Heart right ventricle (tissue), 16 donors: ENCODE results near the gene HSFX1. TPM values are rescaled to one million over a fixed set of nuclear protein-coding genes. Genes with fewer than 3 reads are reported as not detected.
A peak's percentile ranks its signal among the peaks of the same experiment; 100 is the strongest.

Source experiments
- ATAC-seq, 8 donors: fragments of 200-7000 bp; cut with Tn5 transposase; one replicate each; pipeline ENCODE4 v1.9.1; 2020; ENCODE audit warnings: mild to moderate bottlenecking in 8 of 8, moderate library complexity in 8 of 8, moderate number of reproducible peaks in 1 of 8
- DNase-seq, 2 donors: peaks; one replicate each; pipeline ENCODE4 v3.0.0-alpha.2; 2020
- H3K27ac ChIP-seq, 10 donors: fragments of 200-600 bp; sonication (generic) in 2 of 10; one replicate each; pipeline versions ENCODE4 v1.5.0 to v1.8.0; 2020 to 2022; ENCODE audit warnings: mild to moderate bottlenecking in 3 of 10
- H3K27me3 ChIP-seq, 7 donors: fragments of 200-600 bp; one replicate each; pipeline ENCODE4 v1.8.0; 2021 to 2022; ENCODE audit warnings: mild to moderate bottlenecking in 2 of 7
- H3K36me3 ChIP-seq, 9 donors: fragments of 200-600 bp; sonication (generic) in 1 of 9; one replicate each; pipeline versions ENCODE4 v1.5.0 to v1.8.0; 2020 to 2022; ENCODE audit warnings: mild to moderate bottlenecking in 2 of 9
- H3K4me1 ChIP-seq, 9 donors: fragments of 200-600 bp; sonication (generic) in 1 of 9; one replicate each; pipeline versions ENCODE4 v1.5.0 to v1.8.0; 2020 to 2022; ENCODE audit warnings: mild to moderate bottlenecking in 4 of 9
- H3K4me3 ChIP-seq, 10 donors: fragments of 200-600 bp; sonication (generic) in 2 of 10; one replicate each; pipeline versions ENCODE4 v1.5.0 to v1.8.0; 2020 to 2022; ENCODE audit warnings: mild to moderate bottlenecking in 7 of 10, moderate library complexity in 2 of 10
- H3K9me3 ChIP-seq, 11 donors: fragments of 200-600 bp in 10 of 11; sonication (generic) in 2 of 11; one replicate each; pipeline versions ENCODE4 v1.5.0 to v1.8.0; 2013 to 2022; ENCODE audit warnings: mild to moderate bottlenecking in 2 of 11, control low read depth in 1 of 11, moderate library complexity in 1 of 11
- WGBS, 2 donors: extraction: QIAGEN DNeasy Blood & Tissue Kit; methylation state at CpG; one replicate each; pipeline ENCODE4 v1.1.7; 2013; ENCODE audit warnings: inconsistent platforms in 1 of 2; 5-methylcytosine and 5-hydroxymethylcytosine counted together
- intact Hi-C, 10 donors: fragments of 100-400 bp; cut with DNase I; formaldehyde crosslinking; loops; one replicate each; pipeline versions ENCODE4 v1.11.1 to v1.14.2; 2022
- polyA plus RNA-seq, 2 donors: library from polyadenylated mRNA; stranded (reverse); fragments of 200-250 nt; gene quantifications; one replicate each; pipeline ENCODE4 v1.2.3, GENCODE V29; 2013
- total RNA-seq, 10 donors: library from RNA; stranded (reverse); fragmentation: NEBNext Ultra II Directional in 3 of 10; extraction: Animal tissue kit (Norgen Biotek cat#: 25700) in 3 of 10; gene quantifications; one replicate each; pipeline versions ENCODE4 v1.2.1 to v1.2.4, GENCODE V29; 2021 to 2023
- TF ChIP-seq, protein P1 (sequence below), 9 donors: fragments of 200-600 bp; sonication (generic) in 2 of 9; IDR thresholded peaks; one replicate each; pipeline versions ENCODE4 v1.5.0 to v1.8.0; 2021 to 2022; ENCODE audit warnings: antibody characterized with exemption in 9 of 9, mild to moderate bottlenecking in 5 of 9, moderate library complexity in 1 of 9
- donor health status: Arrhythmogenic right ventricular cardiomyopathy.
- donor health status: ischemic (EF 13 %, LVEDD 7.1; RV severe dilation, severe dysfunction).
- donor health status: healthy with polysubstance abuse.
- donor health status: DM: no; HTN: yes; CAD: no.
- donor health status: DM: no; HTN: no; CAD: no.
- donor health status: ischemic (EF 25% LVEDD 6.9; RV normal size, moderate dysfunction).
- donor health status: ischemic (EF 25% LVEDD 5.7; RV mildly dilated, moderate dysfunction).
- donor health status: healthy.
- donor health status: DM: yes; HTN: yes; CAD: no.
- donor health status: Ischemic cardiomyopathy.
- donor health status: ischemic (EF 35%, LVEDD 5.7; RV mildly dilated, moderate dysfunction).
- donor health status: nonischemic (EF 11% LVEDD 7.7; RV severe dilation, severe dysfunction).
- donor health status: DM: yes; HTN: yes; CAD: no.
- donor health status: PGD.
- donor health status: ischemic (EF 29% LVEDD 5.4; RV normal size, mild dysfunction).
- donor health status: nonischemic (EF 23%, LVEDD 6.1; RV moderate dilation, normal function).

Gene HSFX1
- total and polyA plus RNA-seq, 12 donors = 0.51 to 3.3 (median 2.2) TPM

GRCh38 chrX:149807747-149808458 lies 34.0 kb downstream of the HSFX1 start:
- 86 to 88% methylated on average over 12 of the region's 12 CpGs for WGBS, 2 donors
- DNase-seq (no peak), ATAC-seq (no peak)
- TF ChIP-seq, protein P1, sequence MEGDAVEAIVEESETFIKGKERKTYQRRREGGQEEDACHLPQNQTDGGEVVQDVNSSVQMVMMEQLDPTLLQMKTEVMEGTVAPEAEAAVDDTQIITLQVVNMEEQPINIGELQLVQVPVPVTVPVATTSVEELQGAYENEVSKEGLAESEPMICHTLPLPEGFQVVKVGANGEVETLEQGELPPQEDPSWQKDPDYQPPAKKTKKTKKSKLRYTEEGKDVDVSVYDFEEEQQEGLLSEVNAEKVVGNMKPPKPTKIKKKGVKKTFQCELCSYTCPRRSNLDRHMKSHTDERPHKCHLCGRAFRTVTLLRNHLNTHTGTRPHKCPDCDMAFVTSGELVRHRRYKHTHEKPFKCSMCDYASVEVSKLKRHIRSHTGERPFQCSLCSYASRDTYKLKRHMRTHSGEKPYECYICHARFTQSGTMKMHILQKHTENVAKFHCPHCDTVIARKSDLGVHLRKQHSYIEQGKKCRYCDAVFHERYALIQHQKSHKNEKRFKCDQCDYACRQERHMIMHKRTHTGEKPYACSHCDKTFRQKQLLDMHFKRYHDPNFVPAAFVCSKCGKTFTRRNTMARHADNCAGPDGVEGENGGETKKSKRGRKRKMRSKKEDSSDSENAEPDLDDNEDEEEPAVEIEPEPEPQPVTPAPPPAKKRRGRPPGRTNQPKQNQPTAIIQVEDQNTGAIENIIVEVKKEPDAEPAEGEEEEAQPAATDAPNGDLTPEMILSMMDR (IDR thresholded peaks at IDR 0.05) = no peak
- H3K27ac ChIP-seq = no peak overlapping the region
- H3K36me3 ChIP-seq = no peaks in the 10 kb centered on the region
- H3K27me3 ChIP-seq = peaks cover 0 to 8% (median 0%) of the 10 kb centered on the region in 7 donors
- intact Hi-C loops = no loop called here
- no peak overlapping the region for H3K4me3 ChIP-seq
- no peaks in the 10 kb centered on the region for H3K9me3 ChIP-seq
- no peaks in the 10 kb centered on the region for H3K4me1 ChIP-seq

GRCh38 chrX:149818652-149819051 lies 44.8 kb downstream of the HSFX1 start:
- TF ChIP-seq, protein P1 (IDR thresholded peaks at IDR 0.05) = no peak
- DNase-seq (no peak), ATAC-seq (no peak)
- WGBS, 2 donors = 74 to 83% methylated on average over 1 of the region's 1 CpG
- no peak overlapping the region for H3K4me3 ChIP-seq
- no peaks in the 10 kb centered on the region for H3K36me3 ChIP-seq
- peaks cover 0 to 19% (median 0%) of the 10 kb centered on the region in 7 donors for H3K27me3 ChIP-seq
- intact Hi-C loops = no loop called here
- H3K27ac ChIP-seq = no peak overlapping the region
- H3K9me3 ChIP-seq = no peaks in the 10 kb centered on the region
- no peaks in the 10 kb centered on the region for H3K4me1 ChIP-seq

GRCh38 chrX:149819371-149819770 lies 45.5 kb downstream of the HSFX1 start:
- peaks cover 0 to 17% (median 0%) of the 10 kb centered on the region in 7 donors for H3K27me3 ChIP-seq
- no peaks in the 10 kb centered on the region for H3K9me3 ChIP-seq
- H3K4me1 ChIP-seq = no peaks in the 10 kb centered on the region
- TF ChIP-seq, protein P1 (IDR thresholded peaks at IDR 0.05) = no peak
- H3K4me3 ChIP-seq = no peak overlapping the region
- H3K27ac ChIP-seq = no peak overlapping the region
- DNase-seq (no peak), ATAC-seq (no peak)
- intact Hi-C loops = no loop called here
- 80 to 88% methylated on average over 2 of the region's 2 CpGs for WGBS, 2 donors
- H3K36me3 ChIP-seq = no peaks in the 10 kb centered on the region

DNA sequence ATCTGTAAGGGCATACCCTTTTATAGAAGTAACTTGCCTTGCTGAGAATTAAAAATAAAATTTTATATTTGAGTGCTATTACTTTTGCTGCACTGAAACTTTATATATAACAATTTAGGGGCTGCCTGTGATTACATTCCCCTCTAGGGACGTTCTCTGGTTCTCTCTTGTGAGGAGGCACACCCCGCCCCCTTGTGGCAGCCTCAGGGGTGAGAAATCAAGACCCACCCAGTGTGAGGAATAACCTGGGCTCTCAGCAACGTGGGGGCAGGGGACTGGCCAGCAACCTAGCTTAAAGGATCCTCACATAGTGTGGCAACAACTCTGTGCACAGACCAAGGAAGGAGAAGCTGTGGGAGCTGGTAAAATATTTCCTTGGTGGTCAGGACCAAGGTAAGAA lies 51.6 kb downstream of the HSFX1 start:
- Histone ChIP-seq H3K4me3 (no peak overlapping the region), H3K27ac (no peak overlapping the region), H3K4me1 (no peaks in the 10 kb centered on the region), H3K36me3 (no peaks in the 10 kb centered on the region), H3K27me3 (peaks cover 0 to 58% (median 0%) of the 10 kb centered on the region in 7 donors), H3K9me3 (no peaks in the 10 kb centered on the region)
- intact Hi-C loops = no loop called here
- TF ChIP-seq, protein P1 (IDR thresholded peaks at IDR 0.05) = peak in 8 of 9 donors; percentile 6 to 42 (median 28)
- peak in 1 of 2 donors; percentile 18 for DNase-seq
- no peak for ATAC-seq
- WGBS, 2 donors = 1 to 4% methylated on average over 3 of the region's 3 CpGs

Other genes starting within 250 kb of the HSFX1 start
- gene EOLA1, start 233.1 kb upstream of the HSFX1 start, total RNA-seq = 10 to 100 TPM; 20.6 to 35.8 (median 26.1) TPM
- gene EOLA1, start 233.1 kb upstream of the HSFX1 start, polyA plus RNA-seq = 10 to 100 TPM; 21.0 to 37.7 TPM
- under 1 TPM in 2 of 10 donors, not detected in 8; 0.21 to 0.31 TPM for gene HSFX3, start 224.1 kb upstream of the HSFX1 start, total RNA-seq
- gene HSFX3, start 224.1 kb upstream of the HSFX1 start, polyA plus RNA-seq = under 1 TPM in 1 of 2 donors, not detected in 1; 0.12 TPM
- gene MAGEA9B, start 186.6 kb upstream of the HSFX1 start, total RNA-seq = not detected
- gene MAGEA9B, start 186.6 kb upstream of the HSFX1 start, polyA plus RNA-seq = not detected
- gene HSFX2, start 178.8 kb upstream of the HSFX1 start, total RNA-seq = 1 to 10 TPM in 3 of 10 donors, under 1 TPM in 3, not detected in 4; 0.22 to 2.2 (median 0.78) TPM
- gene HSFX2, start 178.8 kb upstream of the HSFX1 start, polyA plus RNA-seq = 1 to 10 TPM in 1 of 2 donors, under 1 TPM in 1; 0.70 to 2.3 TPM
- 10 to 100 TPM; 27.1 to 42.8 (median 34.5) TPM for gene TMEM185A, start 142.3 kb upstream of the HSFX1 start, total RNA-seq
- 10 to 100 TPM; 12.7 to 15.0 TPM for gene TMEM185A, start 142.3 kb upstream of the HSFX1 start, polyA plus RNA-seq
- gene MAGEA11, start 62.0 kb upstream of the HSFX1 start, total RNA-seq = not detected
- not detected for gene MAGEA11, start 62.0 kb upstream of the HSFX1 start, polyA plus RNA-seq
- gene MAGEA9, start 7.9 kb downstream of the HSFX1 start, total RNA-seq = not detected
- not detected for gene MAGEA9, start 7.9 kb downstream of the HSFX1 start, polyA plus RNA-seq
- gene MAGEA8, start 107.1 kb downstream of the HSFX1 start, total RNA-seq = not detected
- gene MAGEA8, start 107.1 kb downstream of the HSFX1 start, polyA plus RNA-seq = not detected
- gene HSFX4, start 155.5 kb downstream of the HSFX1 start, total RNA-seq = not detected
- gene HSFX4, start 155.5 kb downstream of the HSFX1 start, polyA plus RNA-seq = under 1 TPM in 1 of 2 donors, not detected in 1; 0.07 TPM
- 10 to 100 TPM; 19.0 to 28.2 (median 23.9) TPM for gene EOLA2, start 164.4 kb downstream of the HSFX1 start, total RNA-seq
- gene EOLA2, start 164.4 kb downstream of the HSFX1 start, polyA plus RNA-seq = 10 to 100 TPM; 16.4 to 39.2 TPM